Neutrophil (primary cell): ENCODE results near the gene CAPRIN1.
A peak's percentile ranks its signal among the peaks of the same experiment; 100 is the strongest.
"Not testable (repeated sequence)": the region's sequence is repeated elsewhere in the genome, so short reads cannot be mapped to it uniquely, and the experiment has no call there.

ENCODE experiments used
- H3K27ac ChIP-seq: fragments of 200-600 bp; sonication (generic); 2 replicates; pipeline ENCODE4 v1.5.1; 2016; ENCODE audit warnings: mild to moderate bottlenecking, moderate library complexity
- H3K27me3 ChIP-seq: fragments of 200-600 bp; sonication (generic); 2 replicates; pipeline ENCODE4 v1.6.0; 2016; ENCODE audit warnings: mild to moderate bottlenecking
- H3K36me3 ChIP-seq: fragments of 200-600 bp; sonication (generic); 2 replicates; pipeline ENCODE4 v1.5.1; 2017
- H3K4me1 ChIP-seq, 2 experiments: fragments of 200-600 bp in 1 of 2; sonication (generic) in 1 of 2; 1 replicate in 1 of 2; 2 replicates in 1 of 2; pipeline versions ENCODE4 v1.5.1 to v1.6.1; 2013 to 2016; ENCODE audit warnings: low read depth in 1 of 2, low read length in 1 of 2, mild to moderate bottlenecking in 1 of 2, moderate library complexity in 1 of 2; ENCODE audit not compliant: control insufficient read depth in 1 of 2, insufficient read depth in 1 of 2
- H3K4me3 ChIP-seq, 2 experiments: fragments of 200-600 bp in 1 of 2; sonication (generic) in 1 of 2; 1 replicate in 1 of 2; 2 replicates in 1 of 2; pipeline ENCODE4 v1.5.1; 2013 to 2016; ENCODE audit warnings: low read depth in 1 of 2, low read length in 1 of 2, mild to moderate bottlenecking in 1 of 2, moderate library complexity in 1 of 2
- H3K9me3 ChIP-seq: fragments of 200-600 bp; sonication (generic); 2 replicates; pipeline ENCODE4 v1.5.1; 2016
- CTCF ChIP-seq: fragments of 200-600 bp; sonication (generic); IDR thresholded peaks from 2 replicates; pipeline ENCODE4 v1.5.1; 2016; ENCODE audit warnings: antibody characterized with exemption

CAPRIN1 gene

GRCh38 chr11:34063061-34063795 is 11.7 kb downstream of the CAPRIN1 start:
- H3K4me3 ChIP-seq, result no peak overlapping the region
- H3K27ac ChIP-seq, result no peak overlapping the region
- H3K27me3 ChIP-seq, result no peaks in the 10 kb centered on the region
- peaks cover 10% of the 10 kb centered on the region for H3K36me3 ChIP-seq
- no peaks in the 10 kb centered on the region for H3K9me3 ChIP-seq
- H3K4me1 ChIP-seq, result peaks cover 0 to 3% of the 10 kb centered on the region in 2 experiments
- no peak for TF ChIP-seq CTCF

DNA sequence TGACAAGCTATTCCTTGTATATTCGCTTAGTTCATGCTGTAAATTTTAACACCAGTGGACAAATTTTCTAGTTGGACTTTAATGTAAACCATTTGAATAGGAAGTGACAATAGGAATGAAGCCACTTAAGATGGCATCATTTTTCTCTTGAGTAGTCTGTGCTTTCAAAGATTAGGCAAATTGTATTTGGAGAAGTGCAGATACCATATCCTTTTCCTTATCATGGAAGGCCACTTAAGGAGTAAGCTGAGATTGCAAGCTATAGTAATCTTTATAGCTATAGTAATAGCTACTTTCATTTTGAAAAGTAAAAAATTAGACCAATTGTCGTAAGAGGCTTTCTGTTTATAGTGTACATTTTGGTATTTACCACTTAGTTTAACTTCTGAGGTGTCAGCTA is 12.8 kb downstream of the CAPRIN1 start:
- no peaks in the 10 kb centered on the region for H3K27me3 ChIP-seq
- no peak overlapping the region for H3K4me3 ChIP-seq
- no peak for TF ChIP-seq CTCF
- no peaks in the 10 kb centered on the region for H3K9me3 ChIP-seq
- peak overlapping the region; percentile 32 for H3K27ac ChIP-seq
- peaks cover 0 to 3% of the 10 kb centered on the region in 2 experiments for H3K4me1 ChIP-seq
- peaks cover 10% of the 10 kb centered on the region for H3K36me3 ChIP-seq

DNA sequence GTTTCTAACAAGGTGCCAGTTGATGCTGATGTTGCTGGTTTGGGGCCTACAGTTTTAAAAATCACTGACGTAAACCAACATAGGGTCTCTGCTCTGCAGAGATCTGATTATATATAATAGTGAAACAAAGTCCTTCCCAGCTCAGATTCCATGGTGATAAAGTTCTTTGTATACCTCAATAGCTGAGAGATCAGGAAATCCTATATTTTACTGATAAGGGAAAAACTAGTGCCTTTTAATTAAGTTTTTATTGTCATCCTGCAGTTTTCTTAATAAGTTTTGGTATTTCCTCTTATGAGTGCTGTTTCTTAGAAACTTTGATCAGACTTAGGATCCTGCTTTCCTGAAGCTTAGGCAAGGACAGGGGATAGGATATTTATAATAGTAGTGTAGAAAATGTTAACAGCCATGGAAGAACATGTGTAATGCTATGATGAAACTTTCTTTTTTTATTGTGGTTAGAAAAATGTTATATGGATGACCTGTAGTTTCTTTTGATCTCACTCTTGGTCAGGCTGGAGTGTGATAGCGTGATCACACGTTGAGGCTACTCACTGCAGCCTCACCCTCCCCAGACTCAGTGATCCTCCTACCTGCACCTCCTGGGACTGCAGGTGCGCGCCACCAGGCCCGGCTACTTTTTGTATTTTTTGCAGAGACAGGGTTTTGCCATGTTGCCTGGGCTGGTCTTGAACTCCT is 14.1 kb downstream of the CAPRIN1 start:
- H3K4me3 ChIP-seq, result no peak overlapping the region
- no peak overlapping the region for H3K27ac ChIP-seq
- peaks cover 0 to 3% of the 10 kb centered on the region in 2 experiments for H3K4me1 ChIP-seq
- no peaks in the 10 kb centered on the region for H3K9me3 ChIP-seq
- H3K27me3 ChIP-seq, result no peaks in the 10 kb centered on the region
- TF ChIP-seq CTCF, result no peak
- H3K36me3 ChIP-seq, result peaks cover 10% of the 10 kb centered on the region

- H3K27ac ChIP-seq, H3K9me3 ChIP-seq, H3K27me3 ChIP-seq, H3K4me3 ChIP-seq, H3K4me1 ChIP-seq: not testable (repeated sequence)
- peaks cover 13% of the 10 kb centered on the region for H3K36me3 ChIP-seq
Observed at GRCh38 chr11:34066766-34067165, 15.2 kb downstream of the CAPRIN1 start.

GRCh38 chr11:34067383-34068065 is 16.0 kb downstream of the CAPRIN1 start:
- TF ChIP-seq CTCF, result no peak
- H3K4me1 ChIP-seq, result no peaks in the 10 kb centered on the region
- H3K9me3 ChIP-seq, result no peaks in the 10 kb centered on the region
- H3K36me3 ChIP-seq, result peaks cover 20% of the 10 kb centered on the region
- H3K27ac ChIP-seq, result no peak overlapping the region
- H3K27me3 ChIP-seq, result no peaks in the 10 kb centered on the region
- no peak overlapping the region for H3K4me3 ChIP-seq

DNA sequence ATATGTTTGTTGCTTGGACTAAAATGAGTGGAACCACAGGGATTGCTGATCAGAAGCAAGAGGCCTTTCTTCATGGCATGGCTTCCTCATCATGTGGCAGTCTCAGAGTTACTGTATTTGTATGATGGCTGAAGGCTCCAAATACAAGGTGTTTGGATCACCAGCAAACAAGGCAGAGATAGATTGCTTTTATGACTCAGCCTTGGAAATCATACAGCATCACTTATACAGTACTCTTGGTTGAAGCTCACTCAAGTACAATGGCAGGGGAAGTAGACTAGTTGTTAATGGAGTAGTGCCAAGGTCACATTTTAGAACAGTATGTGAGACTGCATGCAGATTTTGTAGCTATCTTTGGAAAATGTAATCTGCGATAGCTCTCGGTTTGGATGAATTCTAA is 16.6 kb downstream of the CAPRIN1 start:
- Histone ChIP-seq H3K9me3 (no peaks in the 10 kb centered on the region), H3K4me1 (no peaks in the 10 kb centered on the region), H3K27ac (no peak overlapping the region), H3K27me3 (no peaks in the 10 kb centered on the region), H3K36me3 (peaks cover 26% of the 10 kb centered on the region), H3K4me3 (no peak overlapping the region)
- no peak for TF ChIP-seq CTCF

DNA sequence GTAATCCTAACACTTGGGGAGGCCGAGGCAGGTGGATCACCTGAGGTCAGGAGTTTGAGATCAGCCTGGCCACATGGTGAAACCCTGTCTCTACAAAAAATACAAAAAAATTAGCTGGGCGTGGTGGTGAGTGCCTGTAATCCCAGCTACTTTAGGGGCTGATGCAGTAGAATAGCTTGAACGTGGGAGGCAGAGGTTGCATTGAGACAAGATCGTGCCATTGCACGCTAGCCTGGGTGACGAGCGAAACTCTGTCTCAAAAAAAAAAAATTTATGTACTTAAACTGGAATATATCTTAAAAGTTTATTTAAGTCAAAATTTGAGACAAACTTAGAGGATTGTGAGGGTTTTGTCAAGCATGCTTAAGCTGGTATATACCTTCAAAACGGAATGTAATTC is 19.8 kb downstream of the CAPRIN1 start:
- not testable (repeated sequence) for H3K27ac ChIP-seq, H3K9me3 ChIP-seq, H3K4me3 ChIP-seq, H3K27me3 ChIP-seq, H3K4me1 ChIP-seq
- peaks cover 41% of the 10 kb centered on the region for H3K36me3 ChIP-seq
